Cardiac muscle cell (in vitro differentiated cells and primary cell): ENCODE measurements around the gene DDIT4. TPM values are rescaled to one million over a fixed set of nuclear protein-coding genes. Genes with fewer than 3 reads are reported as not detected.
A peak's percentile ranks its signal among the peaks of the same experiment; 100 is the strongest.
"Not testable (repeated sequence)": the region's sequence is repeated elsewhere in the genome, so short reads cannot be mapped to it uniquely, and the experiment has no call there.

ENCODE experiments used
- DNase-seq, 2 donors: peaks; one replicate each; pipeline versions ENCODE4 v3.0.0 to v3.0.0-alpha.2; 2010 to 2017; ENCODE audit warnings: low read depth in 1 of 2, low spot score in 1 of 2
- H3K27ac ChIP-seq: fragments of 200-600 bp; sonication (generic); 2 replicates; pipeline ENCODE4 v1.5.1; 2016
- H3K27me3 ChIP-seq: fragments of 200-600 bp; sonication (generic); 2 replicates; pipeline ENCODE4 v1.6.0; 2016; ENCODE audit warnings: control low read depth
- H3K36me3 ChIP-seq: fragments of 200-600 bp; sonication (generic); 2 replicates; pipeline ENCODE4 v1.5.1; 2016; ENCODE audit warnings: control low read depth
- H3K4me1 ChIP-seq: fragments of 200-600 bp; sonication (generic); 2 replicates; pipeline ENCODE4 v1.8.1; 2017; ENCODE audit warnings: low read depth, mild to moderate bottlenecking, mixed run types
- H3K4me3 ChIP-seq: fragments of 200-600 bp; sonication (generic); 2 replicates; pipeline ENCODE4 v1.5.1; 2016; ENCODE audit warnings: mild to moderate bottlenecking
- H3K9me3 ChIP-seq: fragments of 200-600 bp; sonication (generic); 2 replicates; pipeline ENCODE4 v1.5.1; 2017; ENCODE audit warnings: low read depth, mild to moderate bottlenecking, control low read depth
- CTCF ChIP-seq: IDR thresholded peaks from 2 replicates; pipeline ENCODE4 v1.5.1; 2012; ENCODE audit warnings: low read depth, mild to moderate bottlenecking, low read length
- polyA plus RNA-seq: library from polyadenylated mRNA; unstranded; fragments of >200 nt; fragmentation: Nextera tagmentation; extraction: Ambion mirVana; gene quantifications from 2 replicates; pipeline ENCODE4 v1.2.1, GENCODE V29; 2016
- total RNA-seq: library from RNA; depleted of rRNA; stranded (reverse); fragments of >200 nt; gene quantifications from 2 replicates; pipeline ENCODE4 v1.2.3, GENCODE V29; 2016

The DDIT4 gene
- total and polyA plus RNA-seq, 2 experiments from 2014 or later, result 210 to 213 TPM

GRCh38 chr10:72267819-72268399 is 5.8 kb upstream of the DDIT4 start:
- TF ChIP-seq CTCF, result no peak
- H3K4me1 ChIP-seq, result peaks cover 45% of the 10 kb centered on the region
- no peak overlapping the region for H3K4me3 ChIP-seq
- H3K9me3 ChIP-seq, result no peaks in the 10 kb centered on the region
- H3K27ac ChIP-seq, result no peak overlapping the region
- no peaks in the 10 kb centered on the region for H3K27me3 ChIP-seq
- DNase-seq, result no peak
- no peaks in the 10 kb centered on the region for H3K36me3 ChIP-seq

GRCh38 chr10:72268475-72269200 is 5.1 kb upstream of the DDIT4 start:
- not testable (repeated sequence) for H3K4me3 ChIP-seq, H3K9me3 ChIP-seq, H3K27me3 ChIP-seq, H3K27ac ChIP-seq, H3K36me3 ChIP-seq, DNase-seq
- peaks cover 38% of the 10 kb centered on the region for H3K4me1 ChIP-seq

GRCh38 chr10:72270607-72271281 is 3.0 kb upstream of the DDIT4 start:
- peaks cover 7% of the 10 kb centered on the region for H3K36me3 ChIP-seq
- no peak for TF ChIP-seq CTCF
- H3K4me3 ChIP-seq, result no peak overlapping the region
- H3K4me1 ChIP-seq, result peaks cover 22% of the 10 kb centered on the region
- no peaks in the 10 kb centered on the region for H3K9me3 ChIP-seq
- no peak for DNase-seq
- H3K27me3 ChIP-seq, result no peaks in the 10 kb centered on the region
- H3K27ac ChIP-seq, result peak overlapping the region; percentile 74

- H3K9me3 ChIP-seq, result no peaks in the 10 kb centered on the region
- peak overlapping the region; percentile 61 for H3K27ac ChIP-seq
- no peak for TF ChIP-seq CTCF
- peaks cover 31% of the 10 kb centered on the region for H3K4me1 ChIP-seq
- H3K36me3 ChIP-seq, result peaks cover 11% of the 10 kb centered on the region
- H3K4me3 ChIP-seq, result peak overlapping the region; percentile 93
- peak; percentile 93 to 99 for DNase-seq
- no peaks in the 10 kb centered on the region for H3K27me3 ChIP-seq
Observed at GRCh38 chr10:72272689-72273409, 875 bp upstream of the DDIT4 start.

- H3K27me3 ChIP-seq, result no peaks in the 10 kb centered on the region
- peak overlapping the region; percentile 93 for H3K4me3 ChIP-seq
- TF ChIP-seq CTCF, result no peak
- peaks cover 11% of the 10 kb centered on the region for H3K36me3 ChIP-seq
- peaks cover 31% of the 10 kb centered on the region for H3K4me1 ChIP-seq
- no peaks in the 10 kb centered on the region for H3K9me3 ChIP-seq
- H3K27ac ChIP-seq, result peak overlapping the region; percentile 80
- DNase-seq, result peak in 1 of 2 donors; percentile 50
Observed at GRCh38 chr10:72274213-72274729, 547 bp downstream of the DDIT4 start.
